Measurements from ENCODE around the gene PIK3C2G.

DNA sequence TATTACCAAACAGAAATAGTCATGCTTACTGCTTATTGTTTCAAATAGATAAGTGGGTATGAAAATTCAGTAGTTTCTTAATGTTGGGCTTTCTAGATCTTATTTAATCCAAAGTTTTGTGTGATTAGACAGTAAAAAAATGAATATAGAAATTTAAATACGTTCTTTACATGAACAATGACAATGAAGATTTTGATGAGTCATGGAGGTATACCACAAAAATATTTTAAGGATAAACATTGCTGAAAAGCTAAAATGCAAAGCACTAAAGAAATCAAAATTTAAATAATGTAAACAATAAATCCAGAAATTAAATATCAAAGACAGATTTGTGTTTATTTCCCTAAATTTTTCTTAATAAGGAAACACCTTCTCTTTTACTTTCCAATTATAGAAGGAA is 78.3 kb downstream of the PIK3C2G start:
- no peak for TF ChIP-seq NFRKB (IDR thresholded peaks at IDR 0.05)
- TF ChIP-seq ZNF384 (IDR thresholded peaks at IDR 0.05): no peak
- no peak for TF ChIP-seq SP1 (IDR thresholded peaks at IDR 0.05)
- no peak for TF ChIP-seq FOXK2 (IDR thresholded peaks at IDR 0.05)
- no peak for TF ChIP-seq PKNOX1 (IDR thresholded peaks at IDR 0.05)
- no peak for TF ChIP-seq LEF1 (IDR thresholded peaks at IDR 0.05; ENCODE audit: borderline replicate concordance)

All from HEK293T (cell line).